Measurements from ENCODE around the gene OAS2. TPM values are rescaled to one million over a fixed set of nuclear protein-coding genes. Genes with fewer than 3 reads are reported as not detected.

The OAS2 gene
- total and polyA plus RNA-seq, 10 donors = 21.0 to 71.4 (median 43.3) TPM

DNA sequence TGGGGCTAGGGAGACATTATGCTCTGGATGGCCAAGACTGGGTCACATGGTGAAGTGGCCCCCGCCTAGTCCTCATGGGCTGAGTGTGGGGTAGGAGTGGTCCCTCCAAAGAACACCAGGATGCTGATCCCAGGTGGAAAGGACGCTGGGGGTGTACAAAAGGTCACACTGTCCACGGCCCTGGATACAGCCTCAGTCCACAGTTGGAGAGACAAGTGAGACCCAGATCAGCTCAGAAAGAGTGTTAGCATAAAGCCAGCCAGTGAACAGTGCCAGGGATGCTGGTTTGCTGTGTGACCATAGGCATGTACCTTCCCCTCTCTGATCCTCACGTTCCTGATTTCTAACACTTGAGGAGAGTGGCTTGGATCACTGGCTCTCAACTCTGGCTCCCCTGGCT is 13.4 kb upstream of the OAS2 start:
- Histone ChIP-seq H3K4me1 (no peaks in the 10 kb centered on the region), H3K9me3 (no peaks in the 10 kb centered on the region), H3K4me3 (no peak overlapping the region), H3K36me3 (peaks cover 3 to 100% (median 76%) of the 10 kb centered on the region in 6 donors), H3K27me3 (replicated peaks in 1 of 7) (no peaks in the 10 kb centered on the region), H3K27ac (no peak overlapping the region)
- intact Hi-C loops (cut with DNase I; ENCODE audit: low total_unique reads) = no loop called here
- no peak for DNase-seq
- TF ChIP-seq POLR2A (IDR thresholded peaks at IDR 0.05) (no peak), POLR2AphosphoS5 (IDR thresholded peaks at IDR 0.05) (no peak)
- TF ChIP-seq, protein P1, sequence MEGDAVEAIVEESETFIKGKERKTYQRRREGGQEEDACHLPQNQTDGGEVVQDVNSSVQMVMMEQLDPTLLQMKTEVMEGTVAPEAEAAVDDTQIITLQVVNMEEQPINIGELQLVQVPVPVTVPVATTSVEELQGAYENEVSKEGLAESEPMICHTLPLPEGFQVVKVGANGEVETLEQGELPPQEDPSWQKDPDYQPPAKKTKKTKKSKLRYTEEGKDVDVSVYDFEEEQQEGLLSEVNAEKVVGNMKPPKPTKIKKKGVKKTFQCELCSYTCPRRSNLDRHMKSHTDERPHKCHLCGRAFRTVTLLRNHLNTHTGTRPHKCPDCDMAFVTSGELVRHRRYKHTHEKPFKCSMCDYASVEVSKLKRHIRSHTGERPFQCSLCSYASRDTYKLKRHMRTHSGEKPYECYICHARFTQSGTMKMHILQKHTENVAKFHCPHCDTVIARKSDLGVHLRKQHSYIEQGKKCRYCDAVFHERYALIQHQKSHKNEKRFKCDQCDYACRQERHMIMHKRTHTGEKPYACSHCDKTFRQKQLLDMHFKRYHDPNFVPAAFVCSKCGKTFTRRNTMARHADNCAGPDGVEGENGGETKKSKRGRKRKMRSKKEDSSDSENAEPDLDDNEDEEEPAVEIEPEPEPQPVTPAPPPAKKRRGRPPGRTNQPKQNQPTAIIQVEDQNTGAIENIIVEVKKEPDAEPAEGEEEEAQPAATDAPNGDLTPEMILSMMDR (IDR thresholded peaks at IDR 0.05 in 8 of 11, conservative IDR thresholded peaks at IDR 0.05 in 3 of 11) = no peak
- WGBS, 5 donors = 86 to 95% (median 92%) methylated on average over 4 of the region's 4 CpGs

DNA sequence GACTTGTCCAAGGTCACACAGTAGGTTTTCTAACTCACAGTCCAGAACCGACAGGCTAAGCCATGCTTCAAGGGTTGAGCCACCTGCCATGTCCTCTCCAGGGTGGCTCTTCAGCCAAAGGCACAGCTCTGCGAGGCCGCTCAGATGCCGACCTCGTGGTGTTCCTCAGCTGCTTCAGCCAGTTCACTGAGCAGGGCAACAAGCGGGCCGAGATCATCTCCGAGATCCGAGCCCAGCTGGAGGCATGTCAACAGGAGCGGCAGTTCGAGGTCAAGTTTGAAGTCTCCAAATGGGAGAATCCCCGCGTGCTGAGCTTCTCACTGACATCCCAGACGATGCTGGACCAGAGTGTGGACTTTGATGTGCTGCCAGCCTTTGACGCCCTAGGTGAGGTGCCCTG is 12.7 kb upstream of the OAS2 start:
- TF ChIP-seq POLR2A (IDR thresholded peaks at IDR 0.05) (no peak), POLR2AphosphoS5 (IDR thresholded peaks at IDR 0.05) (no peak)
- TF ChIP-seq, protein P1 (IDR thresholded peaks at IDR 0.05 in 8 of 11, conservative IDR thresholded peaks at IDR 0.05 in 3 of 11) = no peak
- intact Hi-C loops (cut with DNase I; ENCODE audit: low total_unique reads) = no loop called here
- Histone ChIP-seq H3K27me3 (replicated peaks in 1 of 7) (no peaks in the 10 kb centered on the region), H3K27ac (no peak overlapping the region), H3K4me3 (no peak overlapping the region), H3K9me3 (no peaks in the 10 kb centered on the region), H3K4me1 (peaks cover 0 to under 1% (median 0%) of the 10 kb centered on the region in 6 donors), H3K36me3 (peaks cover 3 to 100% (median 82%) of the 10 kb centered on the region in 6 donors)
- DNase-seq = no peak
- WGBS, 5 donors = 84 to 94% (median 91%) methylated on average over 9 to 15 of the region's 15 CpGs

DNA sequence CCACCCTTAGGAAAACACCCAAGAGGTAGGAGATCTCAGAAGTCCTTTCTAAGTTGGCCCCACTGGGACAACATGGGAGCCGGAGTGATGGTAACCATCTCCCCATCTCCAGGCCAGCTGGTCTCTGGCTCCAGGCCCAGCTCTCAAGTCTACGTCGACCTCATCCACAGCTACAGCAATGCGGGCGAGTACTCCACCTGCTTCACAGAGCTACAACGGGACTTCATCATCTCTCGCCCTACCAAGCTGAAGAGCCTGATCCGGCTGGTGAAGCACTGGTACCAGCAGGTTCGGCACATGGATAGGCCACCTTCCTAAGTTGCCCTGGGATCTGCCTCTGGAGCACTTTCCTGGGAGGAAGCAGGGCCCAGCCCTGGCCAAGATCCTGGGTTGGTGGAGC is 11.0 kb upstream of the OAS2 start:
- WGBS, 5 donors = 93 to 99% (median 96%) methylated on average over 9 of the region's 9 CpGs
- TF ChIP-seq, protein P1 (IDR thresholded peaks at IDR 0.05 in 8 of 11, conservative IDR thresholded peaks at IDR 0.05 in 3 of 11) = no peak
- TF ChIP-seq POLR2A (IDR thresholded peaks at IDR 0.05) (no peak), POLR2AphosphoS5 (IDR thresholded peaks at IDR 0.05) (no peak)
- Histone ChIP-seq H3K9me3 (no peaks in the 10 kb centered on the region), H3K27me3 (replicated peaks in 1 of 7) (no peaks in the 10 kb centered on the region), H3K4me3 (no peak overlapping the region), H3K36me3 (peaks cover 3 to 97% (median 67%) of the 10 kb centered on the region in 6 donors), H3K27ac (no peak overlapping the region), H3K4me1 (peaks cover 0 to 14% (median 5%) of the 10 kb centered on the region in 6 donors)
- intact Hi-C loops (cut with DNase I; ENCODE audit: low total_unique reads) = no loop called here
- no peak for DNase-seq

DNA sequence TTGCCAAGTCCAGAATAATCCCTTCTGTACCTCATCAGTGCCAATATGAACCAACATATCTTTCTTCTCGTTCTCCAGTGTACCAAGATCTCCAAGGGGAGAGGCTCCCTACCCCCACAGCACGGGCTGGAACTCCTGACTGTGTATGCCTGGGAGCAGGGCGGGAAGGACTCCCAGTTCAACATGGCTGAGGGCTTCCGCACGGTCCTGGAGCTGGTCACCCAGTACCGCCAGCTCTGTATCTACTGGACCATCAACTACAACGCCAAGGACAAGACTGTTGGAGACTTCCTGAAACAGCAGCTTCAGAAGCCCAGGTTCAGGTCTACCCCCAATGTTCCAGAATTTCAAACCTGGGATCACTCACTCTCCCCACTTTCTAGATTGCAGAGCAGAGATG is 10.5 kb upstream of the OAS2 start:
- no peaks in the 10 kb centered on the region for H3K27me3 ChIP-seq (replicated peaks in 1 of 7)
- no peaks in the 10 kb centered on the region for H3K9me3 ChIP-seq
- TF ChIP-seq POLR2A (IDR thresholded peaks at IDR 0.05) (no peak), POLR2AphosphoS5 (IDR thresholded peaks at IDR 0.05) (no peak)
- TF ChIP-seq, protein P1 (IDR thresholded peaks at IDR 0.05 in 8 of 11, conservative IDR thresholded peaks at IDR 0.05 in 3 of 11) = no peak
- DNase-seq = no peak
- peaks cover 0 to 14% (median 5%) of the 10 kb centered on the region in 6 donors for H3K4me1 ChIP-seq
- intact Hi-C loops (cut with DNase I; ENCODE audit: low total_unique reads) = no loop called here
- peaks cover 3 to 92% (median 62%) of the 10 kb centered on the region in 6 donors for H3K36me3 ChIP-seq
- no peak overlapping the region for H3K4me3 ChIP-seq
- 92 to 97% (median 96%) methylated on average over 7 of the region's 7 CpGs for WGBS, 5 donors
- H3K27ac ChIP-seq = no peak overlapping the region
